GM18870 (cell line): ENCODE data around the gene LIN54.
"Not testable (repeated sequence)": the region's sequence is repeated elsewhere in the genome, so short reads cannot be mapped to it uniquely, and the experiment has no call there.

Experiments
- ATAC-seq: cut with Tn5 transposase; IDR thresholded peaks from one replicate; pipeline ENCODE4 v1.9.1; 2021; ENCODE audit warnings: moderate library complexity; ENCODE audit not compliant: unreplicated experiment

LIN54 gene

GRCh38 chr4:83012687-83013419 lies 2.2 kb upstream of the LIN54 start:
- peak; percentile 67 for ATAC-seq

DNA sequence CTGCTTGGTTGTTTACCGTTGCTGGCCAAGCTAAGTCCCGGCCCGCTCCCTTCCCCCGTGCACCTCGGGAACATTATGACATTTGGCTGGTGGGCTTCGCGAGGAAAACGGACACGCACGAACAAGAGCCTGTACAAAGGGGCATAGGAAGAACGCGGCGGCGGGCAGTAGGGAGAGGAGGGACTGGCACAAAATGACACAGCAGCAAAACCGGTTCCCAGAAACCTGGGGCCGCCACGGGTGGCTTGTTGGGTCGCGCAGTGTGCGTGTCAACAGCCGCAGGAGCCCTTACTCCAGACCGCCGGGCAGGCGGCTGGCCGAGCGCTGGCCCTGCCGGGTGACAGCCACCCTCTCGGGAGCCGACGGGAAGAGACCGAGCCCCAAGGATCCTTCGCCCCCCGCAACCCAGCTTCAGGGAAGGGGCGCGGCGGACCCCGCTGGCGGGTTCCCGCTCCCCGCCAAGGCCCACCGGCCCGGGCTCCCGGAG lies 1.6 kb upstream of the LIN54 start:
- ATAC-seq, result peak; percentile 2

DNA sequence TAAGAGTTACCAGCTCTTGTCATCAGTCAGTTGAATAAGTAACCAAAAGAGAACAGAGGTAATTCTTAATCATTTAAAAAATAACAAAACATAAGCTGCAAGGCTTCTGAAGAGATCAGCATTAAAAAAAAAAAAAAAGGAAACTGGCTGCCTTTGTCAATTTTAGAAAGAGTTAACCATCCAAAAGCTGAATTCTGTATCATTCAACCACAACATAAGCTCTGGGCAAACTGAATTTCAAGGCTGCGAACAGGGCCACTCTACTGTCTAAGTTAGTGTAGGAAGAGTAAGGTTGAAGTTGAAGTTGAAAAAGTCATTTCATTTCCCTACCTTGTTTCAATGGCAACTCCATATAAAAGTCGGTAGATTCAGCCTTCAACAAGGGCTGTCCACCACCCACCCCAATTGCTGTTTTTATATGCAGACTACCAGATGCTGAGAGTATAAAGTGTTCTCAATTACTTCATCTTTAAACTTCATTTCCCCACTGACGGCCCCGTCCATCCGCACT lies 1.1 kb upstream of the LIN54 start:
- ATAC-seq, result no peak

DNA sequence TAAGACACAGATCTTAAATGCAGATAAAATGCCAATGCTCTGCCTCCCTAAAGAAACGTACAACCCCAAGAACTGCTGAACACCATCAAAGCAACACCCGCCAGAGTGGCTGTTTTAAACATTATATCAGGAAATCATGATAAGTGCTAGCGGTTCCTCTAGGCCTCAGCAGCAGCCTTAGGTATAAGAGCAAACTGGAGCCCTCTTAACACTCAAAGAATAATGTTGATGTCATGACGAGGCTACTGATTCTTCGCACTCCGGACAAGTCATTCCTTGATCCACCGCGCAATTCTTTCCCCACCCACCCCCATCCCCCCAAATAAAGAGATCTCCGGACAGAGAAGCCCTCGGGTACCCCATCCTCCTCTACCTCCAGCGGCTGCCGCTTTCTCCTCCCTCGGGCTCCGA lies 507 bp downstream of the LIN54 start:
- no peak for ATAC-seq

DNA sequence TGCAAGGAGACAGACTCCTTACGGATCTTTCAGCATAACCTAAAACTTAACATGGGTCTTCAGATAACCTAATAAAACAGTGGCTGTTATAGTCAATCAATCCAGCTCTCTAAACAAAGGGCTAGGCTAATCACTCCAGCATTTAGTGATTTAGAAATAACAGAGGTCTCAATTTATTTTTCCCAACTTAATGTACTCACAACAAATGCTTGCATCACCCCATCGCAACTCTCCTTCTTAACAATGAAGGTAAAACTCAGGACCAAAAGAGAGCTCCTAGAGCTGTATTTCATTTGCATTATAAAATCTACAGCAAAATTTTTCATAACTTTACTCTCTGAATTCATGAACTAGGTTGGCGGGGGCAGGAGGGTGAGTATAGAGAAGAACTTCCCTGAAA lies 1.1 kb downstream of the LIN54 start:
- ATAC-seq, result no peak

DNA sequence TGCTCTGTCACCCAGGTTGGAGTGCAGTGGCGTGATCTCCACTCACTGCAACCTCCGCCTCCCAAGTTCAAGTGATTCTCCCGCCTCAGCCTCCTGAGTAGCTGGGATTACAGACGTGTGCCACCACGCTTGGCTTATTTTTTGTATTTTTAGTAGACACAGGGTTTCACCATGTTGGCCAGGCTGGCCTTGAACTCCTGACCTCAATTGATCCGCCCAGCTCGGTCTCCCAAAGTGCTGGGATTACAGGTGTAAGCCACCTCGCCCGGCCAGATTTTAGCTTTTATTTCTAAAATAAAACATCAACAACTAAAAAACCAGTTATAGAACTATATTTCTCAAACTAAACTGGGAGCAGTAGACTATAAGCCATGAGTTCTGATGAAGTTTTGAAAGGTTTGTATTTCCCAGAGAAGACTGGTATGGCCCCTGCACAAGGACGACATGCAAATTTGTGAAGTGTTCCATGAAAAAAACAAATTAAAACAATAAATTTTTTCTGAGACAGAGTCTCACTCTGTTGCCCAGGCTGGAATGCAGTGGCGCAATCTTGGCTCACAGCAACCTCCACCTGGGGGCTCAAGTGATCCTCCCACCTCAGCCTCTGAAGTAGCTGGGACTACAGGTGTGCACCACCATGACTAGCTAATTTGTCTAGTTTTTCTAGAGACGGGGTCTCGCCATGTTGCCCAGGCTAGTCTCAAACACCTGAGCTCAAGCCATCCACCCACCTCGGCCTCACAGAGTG lies 7.4 kb downstream of the LIN54 start:
- ATAC-seq, result not testable (repeated sequence)

DNA sequence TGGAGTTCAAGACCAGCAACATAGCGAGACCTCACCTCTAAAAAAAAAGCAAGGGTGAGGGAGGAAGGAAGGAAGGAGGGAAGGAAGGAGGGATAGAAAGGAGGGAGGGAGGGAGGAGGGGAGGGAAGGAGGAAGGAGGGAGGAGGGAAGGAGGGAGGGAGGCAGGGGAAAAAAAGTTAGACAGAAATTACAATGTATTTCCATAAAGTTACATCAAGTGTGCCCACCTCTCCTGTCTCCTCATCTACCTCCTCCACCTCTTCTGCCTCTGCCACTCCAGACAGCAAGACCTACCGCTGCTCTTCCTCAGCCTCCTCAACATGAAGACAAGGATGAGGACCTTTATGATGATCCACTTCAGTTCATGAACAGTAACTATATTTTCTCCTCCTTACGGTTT lies 8.3 kb downstream of the LIN54 start:
- no peak for ATAC-seq

GRCh38 chr4:82998898-82999297 lies 11.7 kb downstream of the LIN54 start:
- no peak for ATAC-seq

- ATAC-seq, result no peak
Observed at GRCh38 chr4:82994834-82995233, 15.8 kb downstream of the LIN54 start.

DNA sequence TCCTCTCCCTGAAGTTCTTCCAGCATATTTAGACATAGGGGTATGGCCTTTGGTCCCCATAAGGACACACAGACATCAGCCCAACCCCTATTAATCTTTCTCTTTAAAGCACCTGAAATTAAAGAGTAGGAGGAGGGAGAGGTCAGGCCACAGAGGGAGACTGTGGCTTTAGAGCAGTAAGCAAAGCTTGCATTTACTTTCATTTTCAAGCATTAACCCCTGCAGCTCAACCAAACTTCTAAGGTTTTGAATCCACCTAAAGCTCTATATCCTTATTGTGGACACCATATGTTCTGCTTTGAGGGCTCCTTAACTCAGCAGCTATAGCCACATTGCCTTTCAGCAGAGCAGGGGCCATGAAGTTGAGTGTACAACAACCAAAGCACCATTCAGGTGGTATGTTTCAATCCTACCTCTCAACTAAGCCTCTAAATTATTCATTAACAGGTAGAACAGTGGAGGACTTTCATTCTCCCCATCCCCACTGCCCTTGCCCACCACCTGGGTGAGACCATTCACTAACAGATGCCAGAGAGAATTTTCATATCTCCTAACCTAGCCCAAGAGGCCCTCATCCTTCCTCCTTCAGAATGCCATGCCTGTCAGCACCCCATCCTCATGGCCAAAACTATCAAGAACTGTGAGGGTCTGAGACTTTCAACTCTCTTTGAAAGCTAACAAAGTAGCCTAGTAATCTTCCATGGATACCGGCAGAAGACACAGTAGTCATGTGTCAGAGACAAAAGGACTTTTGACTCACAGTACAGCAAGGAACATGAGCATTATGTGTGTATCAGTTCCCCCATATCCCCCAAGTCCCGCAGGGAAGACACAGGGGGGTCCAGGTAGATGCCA lies 20.8 kb downstream of the LIN54 start:
- ATAC-seq, result peak; percentile 90

GRCh38 chr4:82988323-82988832 lies 22.2 kb downstream of the LIN54 start:
- no peak for ATAC-seq

DNA sequence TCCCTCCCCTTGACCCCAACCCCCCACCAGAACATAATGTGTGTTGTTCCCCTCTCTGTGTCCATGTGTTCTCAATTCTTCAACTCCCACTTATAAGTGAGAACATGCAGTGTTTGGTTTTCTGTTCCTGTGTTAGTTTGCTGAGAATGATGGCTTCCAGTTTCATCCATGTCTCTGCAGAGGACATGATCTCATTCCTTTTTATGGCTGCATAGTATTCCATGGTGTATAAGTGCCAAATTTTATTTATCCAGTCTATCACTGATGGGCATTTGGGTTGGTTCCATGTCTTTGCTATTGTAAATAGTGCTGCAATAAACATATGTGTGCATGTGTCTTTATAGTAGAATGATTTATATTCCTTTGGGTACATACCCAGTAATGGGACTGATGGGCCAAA lies 23.1 kb downstream of the LIN54 start:
- ATAC-seq, result not testable (repeated sequence)

DNA sequence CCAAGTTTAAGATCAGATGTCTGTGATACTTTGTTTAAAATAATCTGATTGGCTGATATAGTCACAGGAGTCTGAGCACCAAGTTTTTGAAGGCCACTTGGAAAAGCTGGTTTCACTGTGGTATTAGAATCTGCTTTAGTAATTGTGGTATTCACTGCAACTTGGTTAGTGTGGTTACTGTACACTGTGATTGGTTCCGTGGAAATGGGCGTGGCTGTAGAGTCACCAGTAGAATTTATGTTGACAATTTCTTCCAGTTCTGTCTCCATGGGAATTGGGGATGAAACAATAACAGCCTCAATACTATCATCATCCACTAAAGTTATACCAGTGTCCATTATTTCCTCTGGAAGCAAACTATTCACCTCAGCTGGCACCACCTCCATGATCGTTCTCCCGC lies 26.2 kb downstream of the LIN54 start:
- no peak for ATAC-seq

DNA sequence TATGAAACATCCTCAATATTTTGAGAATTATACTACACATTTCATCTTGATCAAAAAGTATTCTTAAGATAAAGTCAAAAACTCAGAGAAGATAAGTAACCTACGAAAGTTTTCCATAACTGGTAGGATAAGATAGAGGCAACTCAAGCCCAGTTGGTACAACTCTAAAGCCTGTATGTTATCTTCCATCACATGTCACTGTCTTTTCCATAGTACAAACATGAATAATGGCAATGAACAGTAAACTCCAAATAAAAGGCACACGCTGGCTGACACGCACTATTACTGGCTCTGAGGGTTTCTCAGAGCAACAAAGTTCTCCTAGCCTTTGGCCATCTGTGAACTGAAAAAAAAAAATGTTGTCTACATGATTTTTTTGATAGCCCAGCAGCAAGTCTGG lies 27.2 kb downstream of the LIN54 start:
- ATAC-seq, result no peak

DNA sequence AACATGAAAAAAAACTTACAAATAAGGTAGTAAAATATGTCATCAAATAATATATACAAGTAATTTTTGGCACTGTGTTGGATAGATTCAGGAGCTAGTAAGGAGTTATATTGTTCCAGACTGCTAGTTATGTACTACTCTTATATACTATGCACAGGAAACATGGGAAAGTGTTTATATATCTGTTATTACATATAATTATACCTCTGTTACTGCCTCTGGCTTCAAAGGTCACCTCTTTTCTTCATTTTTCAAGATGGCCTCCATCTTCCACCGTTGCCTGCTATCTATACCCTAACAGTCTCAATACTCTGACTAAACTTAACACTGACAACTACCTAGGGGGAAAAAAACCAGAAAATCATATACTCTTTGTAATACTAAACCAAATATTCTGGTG lies 29.5 kb downstream of the LIN54 start:
- ATAC-seq, result no peak

DNA sequence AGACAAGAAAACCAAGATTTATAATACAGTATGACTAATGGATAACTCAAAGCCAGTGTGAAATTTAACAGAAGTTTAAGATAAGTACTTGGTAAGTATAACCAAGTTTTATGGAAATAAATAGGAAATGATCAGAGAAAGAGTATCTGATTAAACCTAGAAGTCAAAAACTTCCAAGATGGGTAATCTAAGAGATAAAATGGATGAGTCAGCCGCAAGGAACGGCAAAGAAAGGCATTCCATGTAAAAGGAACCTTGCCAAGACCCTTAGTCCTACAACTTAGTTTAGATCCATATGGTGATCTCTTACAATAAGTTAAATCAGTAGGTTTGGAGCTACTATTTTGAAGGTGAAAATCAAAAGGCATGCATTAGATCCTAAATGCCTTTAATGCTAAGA lies 34.8 kb downstream of the LIN54 start:
- ATAC-seq, result no peak

- no peak for ATAC-seq
Observed at GRCh38 chr4:82969414-82969813, 41.2 kb downstream of the LIN54 start.

GRCh38 chr4:82968972-82969371 lies 41.7 kb downstream of the LIN54 start:
- ATAC-seq, result no peak

GRCh38 chr4:82965763-82966162 lies 44.9 kb downstream of the LIN54 start:
- no peak for ATAC-seq

GRCh38 chr4:82957045-82957444 lies 53.6 kb downstream of the LIN54 start:
- ATAC-seq, result no peak

- no peak for ATAC-seq
Observed at GRCh38 chr4:82954212-82954611, 56.4 kb downstream of the LIN54 start.
